NT2/D1 (cell line): Measurements from ENCODE around the gene NLRP5.
"Not testable (repeated sequence)": the region's sequence is repeated elsewhere in the genome, so short reads cannot be mapped to it uniquely, and the experiment has no call there.

Experiments used
- DNase-seq: peaks from one replicate; pipeline ENCODE4 v3.0.0-alpha.2; 2011; ENCODE audit warnings: low read depth, low spot score
- H3K27me3 ChIP-seq: 2 replicates; pipeline ENCODE4 v1.6.0; 2011; ENCODE audit warnings: mild to moderate bottlenecking; ENCODE audit not compliant: insufficient read length, insufficient read depth
- H3K36me3 ChIP-seq: 2 replicates; pipeline ENCODE4 v1.6.1; 2011; ENCODE audit warnings: mild to moderate bottlenecking, low read length, mixed read lengths; ENCODE audit not compliant: insufficient read depth, insufficient read length
- H3K4me1 ChIP-seq: 2 replicates; pipeline ENCODE4 v1.5.1; 2011; ENCODE audit not compliant: insufficient read depth, insufficient read length
- H3K4me3 ChIP-seq: 2 replicates; pipeline ENCODE4 v1.5.1; 2011; ENCODE audit warnings: low read depth; ENCODE audit not compliant: insufficient read length
- H3K9ac ChIP-seq: 2 replicates; pipeline ENCODE4 v1.6.0; 2011; ENCODE audit warnings: low read depth; ENCODE audit not compliant: insufficient read length
- H3K9me3 ChIP-seq: 2 replicates; pipeline ENCODE4 v1.5.1; 2011; ENCODE audit warnings: mild to moderate bottlenecking, low read length; ENCODE audit not compliant: insufficient read depth
- SUZ12 ChIP-seq: IDR thresholded peaks from 2 replicates; pipeline ENCODE4 v1.6.1; 2011; ENCODE audit not compliant: insufficient read length, insufficient read depth; ENCODE audit errors: extremely low read depth
- YY1 ChIP-seq: IDR thresholded peaks from 2 replicates; pipeline ENCODE4 v1.6.1; 2011; ENCODE audit not compliant: insufficient read length, insufficient read depth
- ZNF274 ChIP-seq: IDR thresholded peaks from 2 replicates; pipeline ENCODE4 v1.6.1; 2011; ENCODE audit warnings: mild to moderate bottlenecking, low read depth, low read length

NLRP5 gene

DNA sequence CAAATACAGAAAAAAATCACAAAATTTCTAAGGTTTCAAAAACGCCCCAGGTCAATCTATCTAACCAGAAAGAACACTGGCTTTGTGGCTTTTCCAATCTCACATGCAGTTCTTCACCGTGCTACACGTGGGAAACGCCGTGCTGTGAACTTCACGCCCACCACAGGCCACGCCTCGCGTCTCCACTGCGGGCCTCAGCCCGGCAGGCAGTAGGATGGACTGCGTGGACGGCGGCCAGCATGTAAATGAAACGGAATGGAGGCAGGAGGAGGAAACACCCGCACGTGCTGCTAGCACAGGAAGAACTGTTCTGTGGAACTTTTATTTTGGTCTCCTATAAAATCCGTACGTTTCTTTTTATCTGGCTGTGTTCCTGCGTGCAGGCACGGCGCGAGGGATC lies 110.7 kb downstream of the NLRP5 start:
- no peak for DNase-seq
- Histone ChIP-seq H3K4me3 (no peak overlapping the region), H3K4me1 (peaks cover 4% of the 10 kb centered on the region), H3K9ac (no peak overlapping the region), H3K9me3 (no peaks in the 10 kb centered on the region), H3K36me3 (peaks cover 76% of the 10 kb centered on the region), H3K27me3 (no peaks in the 10 kb centered on the region)
- no peak for TF ChIP-seq SUZ12
- TF ChIP-seq ZNF274: no peak
- TF ChIP-seq YY1: no peak

DNA sequence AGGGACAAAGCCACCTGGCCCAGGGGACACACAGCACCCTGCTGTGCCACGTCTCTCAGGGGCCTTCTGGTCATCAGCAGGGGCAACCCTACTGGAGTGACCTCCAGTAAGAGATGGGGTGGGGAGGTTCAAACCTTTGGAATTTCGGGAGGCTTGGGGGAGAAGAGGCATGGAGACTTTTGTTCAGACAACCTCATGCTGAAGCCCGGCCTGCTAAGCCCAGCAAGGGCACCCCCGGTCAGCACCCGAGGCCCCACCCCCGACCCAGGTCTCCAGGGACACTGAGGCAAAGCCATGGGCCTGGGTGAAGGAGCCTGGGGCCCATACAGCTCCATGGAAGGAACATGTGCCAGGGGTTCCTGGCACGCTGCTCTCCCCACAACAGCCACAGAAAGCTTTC lies 111.2 kb downstream of the NLRP5 start:
- Histone ChIP-seq H3K36me3 (peaks cover 77% of the 10 kb centered on the region), H3K9ac (no peak overlapping the region), H3K4me3 (no peak overlapping the region), H3K4me1 (peaks cover 1% of the 10 kb centered on the region), H3K9me3 (no peaks in the 10 kb centered on the region), H3K27me3 (no peaks in the 10 kb centered on the region)
- no peak for TF ChIP-seq ZNF274
- no peak for TF ChIP-seq YY1
- TF ChIP-seq SUZ12: no peak
- no peak for DNase-seq

DNA sequence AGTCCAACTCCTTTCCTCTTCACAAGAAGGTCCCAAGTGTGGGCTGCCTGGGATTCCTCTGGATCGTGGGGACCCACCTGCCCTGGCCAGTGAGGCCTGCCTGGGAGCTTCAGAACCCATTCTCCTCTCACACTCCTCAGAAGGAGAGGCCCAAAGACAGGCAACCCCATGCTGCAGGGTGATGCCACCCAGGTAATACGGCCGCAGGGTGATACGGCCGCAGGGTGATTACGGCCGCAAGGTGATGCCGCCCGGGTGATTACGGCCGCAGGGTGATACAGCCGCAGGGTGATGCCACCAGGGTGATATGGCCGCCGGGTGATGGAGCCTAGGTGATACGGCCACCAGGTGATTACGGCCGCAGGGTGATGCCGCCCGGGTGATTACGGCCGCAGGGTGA lies 111.7 kb downstream of the NLRP5 start:
- not testable (repeated sequence) for H3K9me3 ChIP-seq, H3K4me3 ChIP-seq, H3K4me1 ChIP-seq, H3K27me3 ChIP-seq, H3K9ac ChIP-seq, DNase-seq
- H3K36me3 ChIP-seq: peaks cover 77% of the 10 kb centered on the region

DNA sequence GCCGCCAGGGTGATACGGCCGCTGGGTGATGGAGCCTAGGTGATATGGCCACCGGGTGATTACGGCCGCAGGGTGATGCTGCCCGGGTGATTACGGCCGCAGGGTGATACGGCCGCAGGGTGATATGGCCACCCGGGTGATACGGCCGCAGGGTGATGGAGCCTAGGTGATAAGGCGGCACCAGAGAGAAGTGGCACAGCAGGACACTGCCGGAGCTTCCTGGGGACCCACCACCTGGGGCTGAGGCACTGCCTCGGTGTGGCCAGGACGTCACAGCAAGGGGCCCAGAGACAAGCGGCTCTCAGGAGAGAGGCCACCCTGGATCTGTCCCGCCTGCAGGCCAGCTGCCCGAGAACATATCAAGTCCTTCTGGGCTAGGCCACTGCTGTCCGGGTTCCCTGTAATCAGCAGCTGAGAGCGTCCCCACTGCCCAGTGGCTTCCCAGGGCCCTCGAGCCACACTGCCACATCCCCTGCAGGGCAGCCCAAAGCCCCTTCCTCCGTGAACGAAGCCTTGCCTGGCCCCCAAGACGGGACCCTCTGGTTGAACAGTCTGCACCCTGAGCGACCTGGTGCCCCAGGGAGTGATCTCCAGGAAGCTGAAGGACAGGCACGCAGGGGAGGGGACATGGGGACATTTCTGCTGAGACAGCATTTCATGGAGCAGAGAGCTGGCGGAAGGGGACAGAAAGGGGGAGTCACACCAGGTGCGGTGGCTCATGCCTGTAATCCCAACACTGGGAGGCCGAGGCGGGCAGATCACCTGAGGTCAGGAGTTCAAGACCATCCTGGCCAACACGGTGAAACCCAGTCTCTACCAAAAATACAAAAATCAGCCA lies 112.4 kb downstream of the NLRP5 start:
- no peaks in the 10 kb centered on the region for H3K27me3 ChIP-seq
- H3K9ac ChIP-seq: no peak overlapping the region
- H3K4me3 ChIP-seq: no peak overlapping the region
- H3K36me3 ChIP-seq: peaks cover 73% of the 10 kb centered on the region
- DNase-seq: no peak
- H3K9me3 ChIP-seq: no peaks in the 10 kb centered on the region
- H3K4me1 ChIP-seq: no peaks in the 10 kb centered on the region
- TF ChIP-seq ZNF274: no peak
- no peak for TF ChIP-seq SUZ12
- TF ChIP-seq YY1: no peak

DNA sequence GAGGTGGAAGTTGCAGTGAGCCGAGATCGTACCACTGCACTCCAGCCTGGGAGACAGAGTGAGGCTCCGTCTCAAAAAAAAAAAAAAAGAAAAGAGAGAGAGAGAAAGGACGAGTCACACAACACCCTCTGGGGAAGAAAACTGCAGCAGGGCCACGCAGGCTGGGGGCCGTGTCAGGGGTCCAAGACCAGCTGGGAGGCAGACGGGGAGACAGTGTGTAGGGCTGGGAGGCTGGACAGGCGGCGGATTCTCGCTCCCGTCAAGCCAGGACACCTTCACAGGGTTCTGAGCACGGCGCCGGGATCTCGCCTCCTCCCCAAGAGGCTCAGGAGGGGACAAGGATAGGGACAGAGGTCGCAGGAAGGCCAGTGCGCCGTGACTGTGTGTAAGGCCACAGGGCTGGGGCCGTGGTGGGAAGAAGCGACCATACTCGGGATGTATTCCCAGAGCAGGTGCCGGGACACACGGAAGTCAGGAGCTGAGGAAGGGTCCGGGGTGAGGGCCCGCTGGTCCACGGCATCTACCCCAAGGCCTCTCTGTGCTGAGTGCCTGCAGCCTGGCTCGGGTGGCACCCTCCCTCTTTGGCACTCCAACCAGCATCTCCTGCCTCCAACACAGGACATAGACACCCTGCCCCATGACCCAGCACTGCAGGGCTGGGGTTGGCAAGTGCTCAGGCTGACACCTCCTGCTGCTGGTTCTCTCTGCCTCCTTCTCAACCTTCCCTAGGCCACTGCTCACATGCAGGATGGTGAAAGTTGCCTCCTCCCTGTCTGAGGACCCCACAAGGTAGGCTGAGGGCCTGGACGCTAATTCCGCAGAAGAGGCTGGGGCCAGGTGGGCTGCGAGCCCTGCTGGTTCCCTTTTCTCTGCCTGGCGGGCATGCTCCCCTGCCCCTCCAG lies 113.3 kb downstream of the NLRP5 start:
- no peak overlapping the region for H3K4me3 ChIP-seq
- DNase-seq: no peak
- H3K27me3 ChIP-seq: no peaks in the 10 kb centered on the region
- no peaks in the 10 kb centered on the region for H3K9me3 ChIP-seq
- TF ChIP-seq SUZ12 (no peak), YY1 (no peak), ZNF274 (no peak)
- no peaks in the 10 kb centered on the region for H3K4me1 ChIP-seq
- H3K36me3 ChIP-seq: peaks cover 70% of the 10 kb centered on the region
- no peak overlapping the region for H3K9ac ChIP-seq

DNA sequence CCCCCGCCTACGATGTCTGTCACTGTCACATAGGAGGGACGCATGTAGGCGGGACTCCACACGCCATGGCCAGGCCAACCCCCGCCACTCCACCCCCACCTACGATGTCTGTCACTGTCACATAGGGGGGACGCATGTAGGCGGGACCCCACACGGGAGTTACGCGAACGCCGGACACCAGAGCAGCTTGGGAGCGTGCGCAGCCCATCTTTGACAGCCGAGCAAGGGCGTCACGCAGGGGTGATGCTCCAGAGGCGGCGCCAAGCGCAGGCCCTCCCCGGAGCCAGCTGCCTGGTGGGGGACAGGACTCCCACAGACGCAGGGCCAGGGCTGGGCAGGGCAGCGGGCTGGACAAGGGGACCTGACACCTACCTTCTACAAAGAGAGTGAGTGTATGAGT lies 114.5 kb downstream of the NLRP5 start:
- no peak for DNase-seq
- H3K9ac ChIP-seq: no peak overlapping the region
- peaks cover 60% of the 10 kb centered on the region for H3K36me3 ChIP-seq

DNA sequence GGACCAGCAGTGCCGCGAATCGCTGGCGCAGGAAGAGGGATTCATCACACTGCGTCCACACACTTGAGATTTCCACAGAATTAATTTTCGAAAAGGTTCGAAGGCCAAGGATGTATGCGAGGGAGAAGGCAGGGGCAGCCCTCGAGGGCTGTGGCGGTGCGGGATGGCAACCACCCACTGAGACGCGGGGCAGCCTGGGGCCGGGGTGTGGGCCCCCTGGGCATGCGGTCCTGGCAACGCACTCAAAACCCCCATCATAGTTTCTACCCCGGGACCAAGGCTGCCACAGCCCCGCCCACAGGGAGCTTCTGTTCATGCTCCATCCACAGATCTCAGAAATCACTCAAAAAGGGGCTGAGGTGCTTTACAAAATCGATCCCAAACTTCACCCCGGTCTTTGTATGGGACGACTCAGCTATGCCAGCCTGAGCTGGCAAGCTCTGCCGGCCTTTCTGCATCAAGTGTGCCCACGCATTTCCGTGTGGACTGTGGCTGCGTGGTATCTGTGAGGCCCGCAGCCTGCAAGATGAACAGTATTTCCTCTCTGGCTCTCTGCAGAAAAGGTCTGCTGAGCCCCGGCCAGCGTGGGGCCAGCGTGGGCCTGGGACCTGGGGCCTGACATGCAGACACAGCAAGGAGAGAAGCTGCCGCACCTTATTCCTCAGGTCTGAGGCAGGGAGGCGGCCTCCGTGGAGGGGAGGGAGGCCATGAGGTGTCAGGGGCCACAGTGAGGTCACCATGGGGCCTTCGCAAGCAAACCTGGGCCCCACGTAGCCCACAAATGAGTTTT lies 115.4 kb downstream of the NLRP5 start:
- Histone ChIP-seq H3K9ac (no peak overlapping the region), H3K4me3 (no peak overlapping the region), H3K9me3 (no peaks in the 10 kb centered on the region), H3K27me3 (no peaks in the 10 kb centered on the region), H3K36me3 (peaks cover 59% of the 10 kb centered on the region), H3K4me1 (peaks cover 6% of the 10 kb centered on the region)
- TF ChIP-seq SUZ12 (no peak), ZNF274 (no peak), YY1 (no peak)
- DNase-seq: no peak

More for the DNA sequence above, 114.5 kb downstream of the NLRP5 start:
- no peak for TF ChIP-seq ZNF274
- H3K9me3 ChIP-seq: no peaks in the 10 kb centered on the region
- H3K4me1 ChIP-seq: peaks cover 2% of the 10 kb centered on the region
- no peak overlapping the region for H3K4me3 ChIP-seq
- H3K27me3 ChIP-seq: no peaks in the 10 kb centered on the region
